Thoracic aorta endothelial cell (primary cell): ENCODE data around the gene CLPTM1L. TPM values are rescaled to one million over a fixed set of nuclear protein-coding genes. Genes with fewer than 3 reads are reported as not detected.

Experiments used
- small RNA-seq: library from RNA; depleted of rRNA; stranded (forward); fragments of <200 nt; gene quantifications from one replicate; pipeline ENCODE3, GENCODE V24; 2012
- total RNA-seq: library from RNA; depleted of rRNA; stranded (reverse); fragments of >200 nt; gene quantifications from 2 replicates; pipeline ENCODE4 v1.2.3, GENCODE V29; 2012

The CLPTM1L gene
- total RNA-seq = 206 and 221 TPM in 2 replicates

GRCh38 chr5:1344975-1345838 lies at the start of gene CLPTM1L:
CLPTM1L (minus strand) TSS chr5:1345099; CDS start chr5:1344841, 258 bp downstream.

GRCh38 chr5:1294835-1295649 lies 49.9 kb downstream of the CLPTM1L start, which contains the start of gene TERT:
TERT (minus strand) TSS chr5:1295068; CDS start chr5:1294989, 79 bp downstream.

Small RNAs within 50 kb of the gene (small RNA-seq; reads per million reads assigned to genes)
- not detected for gene MIR4457

Other genes with a start within 250 kb of the CLPTM1L start
- 21.9 and 23.8 TPM in 2 replicates for gene SLC12A7, start 233.0 kb downstream of the CLPTM1L start, total RNA-seq
- not detected in 2 replicates for gene SLC6A19, start 143.5 kb downstream of the CLPTM1L start, total RNA-seq
- gene SLC6A18, start 119.7 kb downstream of the CLPTM1L start, total RNA-seq = not detected in 2 replicates
- gene TERT, start 50.0 kb downstream of the CLPTM1L start, total RNA-seq = under 0.01 TPM in 1 of 2 replicates, not detected in the other
- not detected in 2 replicates for gene SLC6A3, start 100.3 kb upstream of the CLPTM1L start, total RNA-seq
- 50.9 and 61.2 TPM in 2 replicates for gene LPCAT1, start 178.9 kb upstream of the CLPTM1L start, total RNA-seq